HepG2 (cell line): Measurements from ENCODE around the gene BLOC1S1. TPM values are rescaled to one million over a fixed set of nuclear protein-coding genes. Genes with fewer than 3 reads are reported as not detected.

Experiments used
- AKAP8 ChIP-seq: sonication (generic); formaldehyde crosslinking; IDR thresholded peaks from 2 replicates; pipeline ENCODE4 v1.5.1; 2020; ENCODE audit warnings: mild to moderate bottlenecking, missing genetic modification reagents
- CC2D1A ChIP-seq: sonication (generic); formaldehyde crosslinking; IDR thresholded peaks from 2 replicates; pipeline ENCODE4 v1.8.1; 2023; ENCODE audit warnings: mild to moderate bottlenecking, missing genetic modification reagents
- ETV6 ChIP-seq: sonication (generic); formaldehyde crosslinking; conservative IDR thresholded peaks from 2 replicates; pipeline ENCODE4 v1.4.0; 2020; ENCODE audit warnings: missing genetic modification reagents
- IKZF1 ChIP-seq: fragments of 450-650 bp; IDR thresholded peaks from 2 replicates; pipeline ENCODE4 v1.7.1; 2016
- KDM4B ChIP-seq: sonication (generic); formaldehyde crosslinking; IDR thresholded peaks from 2 replicates; pipeline ENCODE4 v1.4.0; 2020; ENCODE audit warnings: missing genetic modification reagents
- MTF2 ChIP-seq: sonication (generic); formaldehyde crosslinking; IDR thresholded peaks from 2 replicates; pipeline ENCODE4 v1.5.0; 2020; ENCODE audit warnings: missing genetic modification reagents, borderline replicate concordance
- SRY ChIP-seq: sonication (generic); formaldehyde crosslinking; IDR thresholded peaks from 2 replicates; pipeline ENCODE4 v1.8.0; 2022; ENCODE audit warnings: mild to moderate bottlenecking, missing genetic modification reagents
- ZC3H13 ChIP-seq: sonication (generic); formaldehyde crosslinking; IDR thresholded peaks from 2 replicates; pipeline ENCODE4 v1.8.1; 2023; ENCODE audit warnings: mild to moderate bottlenecking, missing genetic modification reagents, moderate library complexity
- ZFP36L2 ChIP-seq: sonication (generic); formaldehyde crosslinking; IDR thresholded peaks from 2 replicates; pipeline ENCODE4 v1.4.0; 2020; ENCODE audit warnings: missing genetic modification reagents
- ZNF263 ChIP-seq: sonication (generic); formaldehyde crosslinking; IDR thresholded peaks from 2 replicates; pipeline ENCODE4 v1.4.0; 2020; ENCODE audit warnings: missing genetic modification reagents
- ZNF274 ChIP-seq: sonication (generic); formaldehyde crosslinking; IDR thresholded peaks from 2 replicates; pipeline ENCODE4 v1.5.1; 2020; ENCODE audit warnings: mild to moderate bottlenecking, missing genetic modification reagents
- ZNF607 ChIP-seq: sonication (generic); formaldehyde crosslinking; IDR thresholded peaks from 2 replicates; pipeline ENCODE4 v1.5.1; 2020; ENCODE audit warnings: missing genetic modification reagents, mild to moderate bottlenecking, borderline replicate concordance
- polyA plus RNA-seq, 8 experiments: library from polyadenylated mRNA; depleted of rRNA in 3 of 8; stranded (reverse) in 7 of 8; unstranded in 1 of 8; fragments of >200 nt; fragmentation: Illumina TruSeq in 4 of 8; extraction: Trizol in 4 of 8; gene quantifications; 2 replicates each; pipeline versions ENCODE4 v1.2.1 to v1.2.3, GENCODE V29; 2011 to 2016; ENCODE audit warnings: low read depth in 4 of 8, missing spikeins in 1 of 8, mixed read lengths in 1 of 8; ENCODE audit not compliant: insufficient read depth in 1 of 8
- total RNA-seq, 5 experiments: library from RNA; depleted of rRNA; stranded (reverse); fragments of >200 nt; fragmentation: Illumina TruSeq; extraction: Trizol; gene quantifications; 2 replicates each; pipeline ENCODE4 v1.2.3, GENCODE V29; 2016; ENCODE audit warnings: low read depth in 1 of 5
- TF ChIP-seq, protein P1 (sequence below): sonication (generic); formaldehyde crosslinking; conservative IDR thresholded peaks from 2 replicates; pipeline ENCODE4 v1.8.0; 2022; ENCODE audit warnings: low read depth, missing genetic modification reagents
- TF ChIP-seq, protein P2 (sequence below): sonication (generic); formaldehyde crosslinking; IDR thresholded peaks from 2 replicates; pipeline ENCODE4 v1.5.0; 2020; ENCODE audit warnings: mild to moderate bottlenecking, missing genetic modification reagents
- TF ChIP-seq, protein P3 (sequence below): sonication (generic); formaldehyde crosslinking; IDR thresholded peaks from 2 replicates; pipeline ENCODE4 v1.8.1; 2023; ENCODE audit warnings: mild to moderate bottlenecking, missing genetic modification reagents
- TF ChIP-seq, protein P4 (sequence below): sonication (generic); formaldehyde crosslinking; IDR thresholded peaks from 2 replicates; pipeline ENCODE4 v1.4.0; 2020; ENCODE audit warnings: mild to moderate bottlenecking, low read depth, missing genetic modification reagents
- TF ChIP-seq, protein P5 (sequence below): sonication (generic); formaldehyde crosslinking; conservative IDR thresholded peaks from 2 replicates; pipeline ENCODE4 v1.4.0; 2020; ENCODE audit warnings: mild to moderate bottlenecking, missing genetic modification reagents, moderate library complexity

Gene BLOC1S1
- total and polyA plus RNA-seq, 2 of the 13 experiments (the other 11 are each of a cell fraction or from before 2014, with no cell fraction given), result 55.1 to 95.3 TPM

DNA sequence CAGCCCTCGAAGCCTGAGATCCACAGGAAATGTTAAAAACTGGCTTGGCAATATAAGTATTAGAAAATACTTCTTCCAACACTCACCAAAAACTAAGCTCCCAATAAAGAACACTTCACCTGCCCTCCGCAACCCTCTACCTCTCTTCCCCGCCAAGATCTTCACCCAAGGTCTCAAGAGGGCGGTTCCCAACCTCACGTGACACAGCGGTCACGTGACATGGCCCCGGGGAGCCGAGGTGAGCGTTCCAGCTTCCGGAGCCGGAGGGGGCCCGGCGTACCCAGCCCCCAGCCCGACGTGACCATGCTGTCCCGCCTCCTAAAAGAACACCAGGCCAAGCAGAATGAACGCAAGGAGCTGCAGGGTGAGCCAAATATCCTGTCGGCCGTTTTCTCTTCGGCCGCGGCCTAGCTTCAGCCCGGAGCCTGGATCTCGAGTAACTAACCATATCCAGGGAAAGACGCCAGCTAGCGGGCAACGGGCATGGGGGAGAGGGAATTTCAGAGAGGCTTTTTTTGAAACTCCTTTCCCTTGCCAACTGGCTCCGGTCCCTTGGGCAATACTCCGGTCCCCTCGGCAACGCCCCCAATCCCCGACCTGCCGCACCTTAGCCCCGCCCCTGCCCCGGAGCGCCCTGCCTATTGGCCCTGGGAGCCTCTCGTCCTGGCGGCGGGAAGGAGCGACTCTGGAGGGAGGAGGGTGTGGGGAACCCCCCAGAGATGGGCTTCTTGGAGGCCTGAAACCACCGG is at the start of gene BLOC1S1 (continued):
- TF ChIP-seq MTF2 (CRISPR knock-in tag) (no peak), KDM4B (CRISPR knock-in tag) (no peak), ZNF274 (CRISPR knock-in tag) (no peak), CC2D1A (CRISPR knock-in tag) (no peak), SRY (peak; percentile 95), IKZF1 (no peak), ZNF263 (CRISPR knock-in tag) (0 out of 2 replicates have a peak, but pooled peaks have one; percentile 56), ETV6 (0 out of 2 replicates have a peak, but pooled peaks have one; percentile 26), ZNF607 (CRISPR knock-in tag) (peak; percentile 54; the same call in 1 of the 2 replicates), ZC3H13 (peak; percentile 77; the same call in 1 of the 2 replicates), ZFP36L2 (CRISPR knock-in tag) (no peak), AKAP8 (CRISPR knock-in tag) (no peak; the same call in 1 of the 2 replicates)
- TF ChIP-seq, protein P1, sequence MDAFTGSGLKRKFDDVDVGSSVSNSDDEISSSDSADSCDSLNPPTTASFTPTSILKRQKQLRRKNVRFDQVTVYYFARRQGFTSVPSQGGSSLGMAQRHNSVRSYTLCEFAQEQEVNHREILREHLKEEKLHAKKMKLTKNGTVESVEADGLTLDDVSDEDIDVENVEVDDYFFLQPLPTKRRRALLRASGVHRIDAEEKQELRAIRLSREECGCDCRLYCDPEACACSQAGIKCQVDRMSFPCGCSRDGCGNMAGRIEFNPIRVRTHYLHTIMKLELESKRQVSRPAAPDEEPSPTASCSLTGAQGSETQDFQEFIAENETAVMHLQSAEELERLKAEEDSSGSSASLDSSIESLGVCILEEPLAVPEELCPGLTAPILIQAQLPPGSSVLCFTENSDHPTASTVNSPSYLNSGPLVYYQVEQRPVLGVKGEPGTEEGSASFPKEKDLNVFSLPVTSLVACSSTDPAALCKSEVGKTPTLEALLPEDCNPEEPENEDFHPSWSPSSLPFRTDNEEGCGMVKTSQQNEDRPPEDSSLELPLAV (CRISPR knock-in tag), result no peak
- TF ChIP-seq, protein P2, sequence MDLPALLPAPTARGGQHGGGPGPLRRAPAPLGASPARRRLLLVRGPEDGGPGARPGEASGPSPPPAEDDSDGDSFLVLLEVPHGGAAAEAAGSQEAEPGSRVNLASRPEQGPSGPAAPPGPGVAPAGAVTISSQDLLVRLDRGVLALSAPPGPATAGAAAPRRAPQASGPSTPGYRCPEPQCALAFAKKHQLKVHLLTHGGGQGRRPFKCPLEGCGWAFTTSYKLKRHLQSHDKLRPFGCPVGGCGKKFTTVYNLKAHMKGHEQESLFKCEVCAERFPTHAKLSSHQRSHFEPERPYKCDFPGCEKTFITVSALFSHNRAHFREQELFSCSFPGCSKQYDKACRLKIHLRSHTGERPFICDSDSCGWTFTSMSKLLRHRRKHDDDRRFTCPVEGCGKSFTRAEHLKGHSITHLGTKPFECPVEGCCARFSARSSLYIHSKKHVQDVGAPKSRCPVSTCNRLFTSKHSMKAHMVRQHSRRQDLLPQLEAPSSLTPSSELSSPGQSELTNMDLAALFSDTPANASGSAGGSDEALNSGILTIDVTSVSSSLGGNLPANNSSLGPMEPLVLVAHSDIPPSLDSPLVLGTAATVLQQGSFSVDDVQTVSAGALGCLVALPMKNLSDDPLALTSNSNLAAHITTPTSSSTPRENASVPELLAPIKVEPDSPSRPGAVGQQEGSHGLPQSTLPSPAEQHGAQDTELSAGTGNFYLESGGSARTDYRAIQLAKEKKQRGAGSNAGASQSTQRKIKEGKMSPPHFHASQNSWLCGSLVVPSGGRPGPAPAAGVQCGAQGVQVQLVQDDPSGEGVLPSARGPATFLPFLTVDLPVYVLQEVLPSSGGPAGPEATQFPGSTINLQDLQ (CRISPR knock-in tag), result no peak
- TF ChIP-seq, protein P3, sequence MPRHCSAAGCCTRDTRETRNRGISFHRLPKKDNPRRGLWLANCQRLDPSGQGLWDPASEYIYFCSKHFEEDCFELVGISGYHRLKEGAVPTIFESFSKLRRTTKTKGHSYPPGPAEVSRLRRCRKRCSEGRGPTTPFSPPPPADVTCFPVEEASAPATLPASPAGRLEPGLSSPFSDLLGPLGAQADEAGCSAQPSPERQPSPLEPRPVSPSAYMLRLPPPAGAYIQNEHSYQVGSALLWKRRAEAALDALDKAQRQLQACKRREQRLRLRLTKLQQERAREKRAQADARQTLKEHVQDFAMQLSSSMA, result no peak; the same call in 1 of the 2 replicates
- TF ChIP-seq, protein P4, sequence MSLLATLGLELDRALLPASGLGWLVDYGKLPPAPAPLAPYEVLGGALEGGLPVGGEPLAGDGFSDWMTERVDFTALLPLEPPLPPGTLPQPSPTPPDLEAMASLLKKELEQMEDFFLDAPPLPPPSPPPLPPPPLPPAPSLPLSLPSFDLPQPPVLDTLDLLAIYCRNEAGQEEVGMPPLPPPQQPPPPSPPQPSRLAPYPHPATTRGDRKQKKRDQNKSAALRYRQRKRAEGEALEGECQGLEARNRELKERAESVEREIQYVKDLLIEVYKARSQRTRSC (CRISPR knock-in tag), result 0 out of 2 replicates have a peak, but pooled peaks have one; percentile 46
- TF ChIP-seq, protein P5, sequence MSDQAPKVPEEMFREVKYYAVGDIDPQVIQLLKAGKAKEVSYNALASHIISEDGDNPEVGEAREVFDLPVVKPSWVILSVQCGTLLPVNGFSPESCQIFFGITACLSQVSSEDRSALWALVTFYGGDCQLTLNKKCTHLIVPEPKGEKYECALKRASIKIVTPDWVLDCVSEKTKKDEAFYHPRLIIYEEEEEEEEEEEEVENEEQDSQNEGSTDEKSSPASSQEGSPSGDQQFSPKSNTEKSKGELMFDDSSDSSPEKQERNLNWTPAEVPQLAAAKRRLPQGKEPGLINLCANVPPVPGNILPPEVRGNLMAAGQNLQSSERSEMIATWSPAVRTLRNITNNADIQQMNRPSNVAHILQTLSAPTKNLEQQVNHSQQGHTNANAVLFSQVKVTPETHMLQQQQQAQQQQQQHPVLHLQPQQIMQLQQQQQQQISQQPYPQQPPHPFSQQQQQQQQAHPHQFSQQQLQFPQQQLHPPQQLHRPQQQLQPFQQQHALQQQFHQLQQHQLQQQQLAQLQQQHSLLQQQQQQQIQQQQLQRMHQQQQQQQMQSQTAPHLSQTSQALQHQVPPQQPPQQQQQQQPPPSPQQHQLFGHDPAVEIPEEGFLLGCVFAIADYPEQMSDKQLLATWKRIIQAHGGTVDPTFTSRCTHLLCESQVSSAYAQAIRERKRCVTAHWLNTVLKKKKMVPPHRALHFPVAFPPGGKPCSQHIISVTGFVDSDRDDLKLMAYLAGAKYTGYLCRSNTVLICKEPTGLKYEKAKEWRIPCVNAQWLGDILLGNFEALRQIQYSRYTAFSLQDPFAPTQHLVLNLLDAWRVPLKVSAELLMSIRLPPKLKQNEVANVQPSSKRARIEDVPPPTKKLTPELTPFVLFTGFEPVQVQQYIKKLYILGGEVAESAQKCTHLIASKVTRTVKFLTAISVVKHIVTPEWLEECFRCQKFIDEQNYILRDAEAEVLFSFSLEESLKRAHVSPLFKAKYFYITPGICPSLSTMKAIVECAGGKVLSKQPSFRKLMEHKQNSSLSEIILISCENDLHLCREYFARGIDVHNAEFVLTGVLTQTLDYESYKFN (CRISPR knock-in tag), result peak; percentile 37; the same call in 1 of the 2 replicates
